Measurements from ENCODE around the gene ADCY2.
"Not testable (repeated sequence)": the region's sequence is repeated elsewhere in the genome, so short reads cannot be mapped to it uniquely, and the experiment has no call there.

ADCY2 gene

GRCh38 chr5:7395432-7395946 lies 449 bp upstream of the ADCY2 start:
- DNase-seq (ENCODE audit: low read depth in 2 of 2) = no peak

- DNase-seq (ENCODE audit: low read depth in 2 of 2) = no peak
Measured at GRCh38 chr5:7396713-7397454, 946 bp downstream of the ADCY2 start.

DNA sequence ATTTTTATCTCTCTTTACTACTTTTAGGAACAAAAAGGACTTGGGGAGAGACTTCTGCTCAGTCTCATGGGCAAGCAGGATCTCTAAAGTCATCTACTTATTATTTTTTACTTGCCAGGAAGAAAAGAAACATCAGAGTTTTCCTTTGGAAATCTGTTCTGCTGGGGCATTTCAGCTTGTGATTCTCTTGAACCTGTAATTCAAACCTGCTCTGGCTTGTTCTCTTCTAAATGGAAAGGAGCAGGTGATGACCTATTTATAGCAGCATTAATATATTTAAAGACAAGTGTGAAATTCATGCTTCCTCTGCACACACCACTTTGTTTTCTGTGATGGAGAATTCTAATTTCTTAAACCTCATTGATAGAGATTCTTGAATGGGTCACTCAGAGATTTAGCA lies 2.0 kb downstream of the ADCY2 start:
- DNase-seq (ENCODE audit: low read depth in 2 of 2) = no peak

DNA sequence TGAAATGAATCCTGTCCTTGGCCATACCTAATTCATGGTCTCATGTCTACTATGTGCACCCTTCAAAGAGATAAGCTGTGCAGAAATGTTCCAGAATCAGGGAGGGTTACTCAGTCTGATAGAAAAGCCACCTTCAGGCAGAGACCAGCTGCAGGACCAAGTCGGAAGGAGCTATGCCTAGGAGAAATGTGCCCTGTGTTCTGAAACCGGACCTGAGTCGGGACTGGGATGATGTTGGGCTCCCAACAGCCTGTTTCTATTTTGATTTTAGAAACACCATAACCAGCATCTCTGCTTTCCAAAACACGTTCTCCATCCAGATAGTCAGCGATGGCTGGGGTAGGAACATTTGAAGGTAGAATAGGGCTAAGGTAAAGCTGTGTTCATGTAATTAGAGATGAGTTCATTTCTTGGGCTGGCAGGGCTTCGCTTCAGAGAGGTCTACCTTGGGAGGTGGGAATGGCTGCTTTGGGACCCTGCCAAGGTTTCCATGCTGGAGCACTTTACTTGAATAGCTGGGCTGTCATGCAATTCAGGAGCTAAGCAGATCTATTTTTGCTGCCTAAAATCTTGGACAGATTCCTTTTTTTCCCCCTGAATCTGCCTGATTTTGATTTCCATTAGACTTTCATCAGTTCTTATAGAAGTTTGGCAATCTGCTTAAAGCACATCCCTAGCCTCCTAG lies 2.8 kb downstream of the ADCY2 start:
- DNase-seq (ENCODE audit: low read depth in 2 of 2) = no peak

DNA sequence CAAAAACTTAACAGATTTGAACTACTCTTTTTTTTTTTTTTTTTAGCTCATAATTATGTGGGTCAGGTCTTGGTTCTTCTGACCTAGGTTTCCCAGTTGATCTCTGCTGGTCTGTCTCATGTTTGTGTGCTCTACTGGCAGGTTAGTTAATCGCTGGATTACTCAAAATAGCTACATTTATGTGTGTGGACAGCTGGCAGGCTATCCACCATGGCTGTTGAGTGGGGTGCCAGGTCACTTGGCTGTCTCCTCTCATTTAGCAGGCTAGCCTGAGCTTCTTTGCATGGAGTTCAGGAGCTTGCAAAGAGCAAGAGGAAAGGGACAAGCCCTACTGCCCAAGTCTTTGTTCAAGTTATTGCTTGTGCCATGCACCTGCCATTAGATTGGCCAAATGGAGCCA lies 9.3 kb downstream of the ADCY2 start:
- DNase-seq (ENCODE audit: low read depth in 2 of 2) = no peak

- no peak for DNase-seq (ENCODE audit: low read depth in 2 of 2)
Measured at GRCh38 chr5:7410936-7411511, 15.1 kb downstream of the ADCY2 start.

GRCh38 chr5:7412409-7412808 lies 16.5 kb downstream of the ADCY2 start:
- DNase-seq (ENCODE audit: low read depth in 2 of 2) = no peak

DNA sequence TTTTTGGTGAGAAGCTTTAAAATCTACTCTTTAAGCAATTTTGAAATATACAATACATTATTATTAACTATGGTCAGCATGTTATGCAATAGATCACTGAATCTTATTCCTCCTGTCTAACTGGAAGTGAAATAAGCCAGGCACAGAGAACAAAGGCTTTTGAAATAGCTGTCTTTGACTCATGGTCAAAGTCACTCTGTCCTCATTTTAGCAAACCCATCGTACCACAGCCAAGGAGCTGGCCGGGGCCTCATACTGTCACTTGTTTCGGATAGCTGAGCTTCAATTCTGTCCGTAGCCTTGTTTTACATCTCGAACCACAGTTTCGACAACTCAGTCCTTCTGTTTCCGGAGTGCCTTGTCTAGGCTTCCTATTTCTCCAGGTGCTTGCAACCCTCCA lies 19.2 kb downstream of the ADCY2 start:
- no peak for DNase-seq (ENCODE audit: low read depth in 2 of 2)

DNA sequence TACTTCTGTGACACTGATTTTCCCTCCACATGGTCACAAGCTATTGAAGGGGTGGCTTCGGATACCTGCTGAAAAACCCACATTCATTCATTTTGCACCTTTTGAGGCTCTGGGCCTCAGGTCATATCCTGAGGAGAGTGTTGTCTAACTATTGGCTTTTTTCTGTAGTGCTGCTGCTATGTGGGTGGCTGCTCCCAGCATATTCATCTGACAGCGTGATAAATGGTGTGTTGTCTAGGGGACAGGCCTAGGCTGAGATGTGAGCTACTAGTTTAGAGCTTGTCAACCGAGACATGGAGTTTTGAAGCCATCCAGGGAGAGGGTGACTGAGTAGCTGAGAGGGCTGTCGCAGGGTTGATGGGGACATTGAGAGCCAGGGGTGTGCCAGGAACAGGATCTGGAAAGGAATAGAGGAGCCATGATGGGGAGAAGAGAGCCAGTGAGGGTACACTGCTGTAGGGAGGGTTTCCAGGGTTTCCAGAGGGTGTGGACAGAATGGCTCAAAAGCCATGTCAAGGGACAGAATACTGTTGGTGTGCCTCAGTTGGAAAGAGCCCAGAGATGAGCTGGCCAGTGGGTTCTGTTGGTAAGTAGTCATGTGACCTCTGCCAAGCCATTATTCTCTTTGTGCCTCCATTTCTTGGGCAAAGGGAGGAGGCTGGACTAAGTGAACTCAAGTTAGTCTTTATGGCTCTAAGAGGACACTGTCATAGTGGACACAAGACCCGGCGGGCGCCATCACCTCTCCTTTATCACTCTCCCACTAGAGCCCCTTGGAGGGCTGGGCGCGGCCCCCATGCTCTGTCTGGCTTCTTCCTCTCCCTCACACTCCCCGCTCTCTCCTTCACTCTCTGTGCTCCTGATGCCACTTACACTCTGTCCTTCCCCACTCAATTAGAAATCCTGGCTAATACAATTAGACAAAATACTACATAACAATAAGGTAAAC lies 19.9 kb downstream of the ADCY2 start:
- no peak for DNase-seq (ENCODE audit: low read depth in 2 of 2)

DNA sequence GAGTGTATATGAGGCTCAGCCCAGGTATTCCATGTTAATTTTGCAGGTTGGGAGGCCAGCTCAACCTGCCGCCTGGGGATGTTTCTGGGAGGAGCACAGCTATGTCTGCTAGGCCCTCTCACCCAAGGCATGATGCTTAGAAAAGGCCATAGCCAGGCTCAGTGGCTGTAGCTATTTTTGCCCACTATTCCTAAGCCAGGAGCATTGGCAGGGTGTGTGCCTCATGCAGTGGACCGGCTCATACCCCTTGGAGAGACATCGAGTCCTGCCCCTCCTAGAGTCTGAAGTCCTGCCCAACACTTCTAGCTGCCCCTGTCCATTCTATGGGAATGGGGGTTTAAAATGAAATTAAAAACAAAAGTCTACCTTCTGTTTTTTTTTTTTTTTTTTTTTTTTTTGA lies 22.3 kb downstream of the ADCY2 start:
- DNase-seq (ENCODE audit: low read depth in 2 of 2) = no peak

DNA sequence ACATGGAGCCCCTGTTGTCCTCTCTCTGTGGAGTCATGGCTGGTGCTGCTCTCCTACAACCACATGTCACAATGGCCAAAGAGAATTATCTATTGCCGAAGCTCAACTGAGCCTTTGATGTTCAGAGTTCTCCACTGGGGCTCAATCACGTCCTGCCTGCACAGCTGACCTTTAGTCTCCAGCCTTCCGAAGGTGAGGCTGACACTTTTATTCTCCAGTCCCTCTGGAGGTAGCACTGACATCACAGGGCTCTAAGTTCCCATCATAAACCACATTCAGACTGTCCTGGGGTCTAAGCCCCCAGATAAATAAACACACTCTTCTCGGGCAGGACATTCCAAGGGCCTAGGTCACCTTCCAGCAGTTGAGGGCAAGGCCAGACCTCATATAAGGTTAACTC lies 23.4 kb downstream of the ADCY2 start:
- DNase-seq (ENCODE audit: low read depth in 2 of 2) = no peak

- no peak for DNase-seq (ENCODE audit: low read depth in 2 of 2)
Measured at GRCh38 chr5:7419846-7420245, 23.9 kb downstream of the ADCY2 start.

- DNase-seq (ENCODE audit: low read depth in 2 of 2) = no peak
Measured at GRCh38 chr5:7420510-7421280, 24.8 kb downstream of the ADCY2 start.

DNA sequence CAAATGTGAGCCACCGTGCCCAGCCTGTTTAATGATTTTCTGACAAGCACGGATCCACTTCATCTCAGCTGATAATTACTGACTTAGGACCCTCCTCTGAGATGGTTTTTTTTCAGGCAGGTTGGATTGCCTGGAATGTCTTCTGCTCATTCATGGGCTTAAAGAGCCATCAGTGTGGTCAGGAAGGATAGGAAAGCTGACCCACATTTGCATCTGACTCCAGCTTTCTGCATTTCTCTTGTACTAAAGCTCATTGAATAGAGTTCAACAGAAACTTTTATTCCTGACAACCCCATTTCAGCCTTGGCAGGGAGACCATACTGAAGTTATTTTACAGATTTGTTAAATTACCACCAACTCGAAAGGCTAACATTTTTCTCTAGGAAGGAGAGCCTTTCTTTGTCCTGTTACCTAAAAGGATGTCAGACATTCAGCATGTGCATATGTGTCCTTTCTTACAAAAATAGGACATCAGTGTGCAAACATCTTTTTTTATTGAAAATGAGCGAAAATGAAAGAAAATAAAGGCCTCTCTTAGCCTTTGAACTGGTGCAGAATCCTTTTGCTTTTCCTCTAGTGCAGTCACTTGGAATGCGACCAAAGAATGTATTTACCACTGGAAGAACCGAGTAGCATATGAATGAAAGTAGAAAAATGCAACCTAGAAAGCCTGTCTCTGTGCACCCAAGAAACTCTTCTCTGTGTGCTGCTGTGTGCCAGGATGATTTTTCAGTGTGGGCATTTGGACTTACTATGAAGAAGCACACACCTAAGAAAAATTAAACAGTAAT lies 26.6 kb downstream of the ADCY2 start:
- DNase-seq (ENCODE audit: low read depth in 2 of 2) = no peak

- DNase-seq (ENCODE audit: low read depth in 2 of 2) = not testable (repeated sequence)
Measured at GRCh38 chr5:7423231-7423630, 27.3 kb downstream of the ADCY2 start.

- no peak for DNase-seq (ENCODE audit: low read depth in 2 of 2)
Measured at GRCh38 chr5:7425830-7426229, 29.9 kb downstream of the ADCY2 start.

- no peak for DNase-seq (ENCODE audit: low read depth in 2 of 2)
Measured at GRCh38 chr5:7426284-7426683, 30.3 kb downstream of the ADCY2 start.

GRCh38 chr5:7434914-7435313 lies 39.0 kb downstream of the ADCY2 start:
- no peak for DNase-seq (ENCODE audit: low read depth in 2 of 2)

DNA sequence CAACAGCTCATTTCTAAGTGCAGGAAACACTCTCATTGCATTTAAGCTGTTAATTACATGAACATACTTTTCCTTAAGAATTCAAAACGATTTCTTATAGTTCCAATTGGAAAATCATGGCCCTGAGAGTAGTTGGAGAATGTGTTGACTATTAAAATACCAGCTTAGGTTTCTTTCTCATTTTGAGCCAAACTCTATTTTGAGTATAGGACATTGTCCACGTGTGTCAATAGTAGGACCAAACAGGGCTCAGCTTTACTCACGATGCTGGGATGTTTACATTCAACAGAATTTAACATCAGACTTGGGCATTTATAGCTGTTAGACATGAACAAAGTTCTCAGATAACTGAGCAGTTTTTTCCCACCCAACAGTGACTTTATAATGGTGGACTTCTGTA lies 39.6 kb downstream of the ADCY2 start:
- no peak for DNase-seq (ENCODE audit: low read depth in 2 of 2)

DNA sequence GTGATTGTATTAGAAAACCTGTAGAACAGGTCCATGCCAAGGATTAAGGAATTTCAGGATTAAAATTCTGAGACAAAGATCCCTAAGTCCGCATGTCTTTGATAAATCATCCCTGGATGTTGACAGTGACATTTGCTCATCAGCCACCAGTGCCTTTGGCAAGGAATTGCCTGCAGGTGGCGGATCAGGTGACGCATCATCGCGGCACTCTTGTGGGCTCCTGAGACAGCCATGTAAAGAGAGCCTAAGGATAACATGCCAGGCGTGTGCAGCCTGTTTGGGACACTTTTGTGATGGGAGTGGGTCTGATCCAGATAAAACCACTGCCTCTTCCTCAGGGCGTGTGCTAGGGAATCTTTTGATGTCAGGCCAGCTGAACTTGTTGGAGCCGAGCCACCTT lies 40.6 kb downstream of the ADCY2 start:
- no peak for DNase-seq (ENCODE audit: low read depth in 2 of 2)
